ENCODE data around the gene LCN6.

Gene LCN6

DNA sequence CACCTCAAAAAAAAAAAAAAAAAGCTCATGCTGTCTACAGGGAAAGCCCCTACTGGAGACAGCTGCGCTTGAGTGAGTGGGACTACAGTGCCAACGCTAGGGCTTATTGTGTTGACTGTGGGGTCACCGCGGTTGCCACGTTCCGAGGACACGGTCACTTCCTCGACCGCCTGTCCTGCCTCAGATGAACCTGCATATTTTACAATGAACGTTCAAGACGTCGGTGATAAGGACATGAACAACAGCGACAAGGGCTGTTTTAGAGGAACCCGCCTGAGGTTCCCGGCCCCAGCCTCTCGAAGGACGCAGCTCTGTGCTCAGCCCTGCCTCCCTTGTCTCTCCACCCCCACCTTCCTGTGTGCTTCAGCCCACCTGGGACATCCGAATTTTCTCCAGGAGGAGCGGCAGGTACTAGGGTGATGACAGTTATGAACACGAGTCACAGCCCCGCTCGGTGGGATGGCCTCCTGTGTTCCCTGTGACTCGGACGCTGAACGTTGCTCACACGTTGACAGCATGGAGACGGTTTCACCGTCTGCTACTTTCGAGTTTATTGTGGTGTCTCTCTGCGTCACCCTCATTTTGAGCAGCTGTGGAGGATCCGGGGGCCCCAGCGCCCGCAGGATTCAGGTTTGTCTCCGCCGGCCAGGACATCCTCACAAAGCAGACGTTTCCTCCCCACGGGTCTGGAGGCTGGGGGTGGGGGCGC lies 47.2 kb downstream of the LCN6 start:
- DNase-seq (ENCODE audit: low spot score): peak; percentile 79
- TF ChIP-seq, protein P1, sequence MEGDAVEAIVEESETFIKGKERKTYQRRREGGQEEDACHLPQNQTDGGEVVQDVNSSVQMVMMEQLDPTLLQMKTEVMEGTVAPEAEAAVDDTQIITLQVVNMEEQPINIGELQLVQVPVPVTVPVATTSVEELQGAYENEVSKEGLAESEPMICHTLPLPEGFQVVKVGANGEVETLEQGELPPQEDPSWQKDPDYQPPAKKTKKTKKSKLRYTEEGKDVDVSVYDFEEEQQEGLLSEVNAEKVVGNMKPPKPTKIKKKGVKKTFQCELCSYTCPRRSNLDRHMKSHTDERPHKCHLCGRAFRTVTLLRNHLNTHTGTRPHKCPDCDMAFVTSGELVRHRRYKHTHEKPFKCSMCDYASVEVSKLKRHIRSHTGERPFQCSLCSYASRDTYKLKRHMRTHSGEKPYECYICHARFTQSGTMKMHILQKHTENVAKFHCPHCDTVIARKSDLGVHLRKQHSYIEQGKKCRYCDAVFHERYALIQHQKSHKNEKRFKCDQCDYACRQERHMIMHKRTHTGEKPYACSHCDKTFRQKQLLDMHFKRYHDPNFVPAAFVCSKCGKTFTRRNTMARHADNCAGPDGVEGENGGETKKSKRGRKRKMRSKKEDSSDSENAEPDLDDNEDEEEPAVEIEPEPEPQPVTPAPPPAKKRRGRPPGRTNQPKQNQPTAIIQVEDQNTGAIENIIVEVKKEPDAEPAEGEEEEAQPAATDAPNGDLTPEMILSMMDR (IDR thresholded peaks at IDR 0.05; ENCODE audit: extremely low read depth, missing control alignments): no peak

DNA sequence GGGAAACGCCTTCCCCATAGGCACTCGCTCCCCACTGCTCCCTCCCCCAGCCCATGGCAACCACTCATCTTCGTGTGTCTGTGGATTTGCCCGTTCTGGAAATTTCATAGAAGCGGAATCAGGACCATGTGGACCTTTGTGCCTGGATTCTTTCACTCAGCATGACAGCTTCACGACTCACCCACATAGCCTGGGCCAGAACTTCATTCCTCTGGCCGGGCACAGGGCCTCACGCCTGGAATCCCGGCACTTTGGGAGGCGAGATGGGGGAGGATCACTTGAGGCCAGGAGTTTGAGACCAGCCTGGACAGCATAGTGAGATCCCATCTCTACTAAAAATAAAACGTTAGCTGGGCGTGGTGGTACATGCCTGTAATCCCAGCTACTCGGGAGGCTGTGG lies 48.0 kb downstream of the LCN6 start:
- no peak for DNase-seq (ENCODE audit: low spot score)
- TF ChIP-seq, protein P1 (IDR thresholded peaks at IDR 0.05; ENCODE audit: extremely low read depth, missing control alignments): no peak

DNA sequence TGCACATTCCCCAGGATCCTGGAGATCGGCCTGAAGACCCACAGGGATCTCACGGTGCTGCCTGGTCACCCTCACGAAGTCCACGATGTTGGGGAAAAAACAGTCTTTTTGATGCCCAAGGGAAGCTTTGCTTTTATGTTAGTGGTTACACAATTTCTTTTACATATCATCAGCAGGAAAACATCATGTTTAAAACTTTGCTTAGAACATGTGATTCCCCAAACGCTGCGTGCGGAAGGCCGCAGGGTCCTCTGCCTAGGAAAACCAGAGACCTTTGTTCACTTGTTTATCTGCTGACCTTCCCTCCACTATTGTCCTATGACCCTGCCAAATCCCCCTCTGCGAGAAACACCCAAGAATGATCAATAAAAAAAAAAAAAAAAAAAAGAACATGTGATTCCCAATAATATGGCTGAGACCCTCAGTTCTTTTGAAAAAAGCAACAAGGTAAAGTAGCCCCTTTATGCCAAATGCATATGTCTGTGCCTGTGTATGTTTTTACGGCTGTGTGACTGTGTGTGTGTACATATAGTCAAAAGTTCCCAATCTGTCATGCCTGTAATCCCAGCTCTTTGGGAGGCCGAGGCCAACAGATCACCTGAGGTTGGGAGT lies 49.6 kb downstream of the LCN6 start:
- TF ChIP-seq, protein P1 (IDR thresholded peaks at IDR 0.05; ENCODE audit: extremely low read depth, missing control alignments): no peak
- DNase-seq (ENCODE audit: low spot score): no peak

DNA sequence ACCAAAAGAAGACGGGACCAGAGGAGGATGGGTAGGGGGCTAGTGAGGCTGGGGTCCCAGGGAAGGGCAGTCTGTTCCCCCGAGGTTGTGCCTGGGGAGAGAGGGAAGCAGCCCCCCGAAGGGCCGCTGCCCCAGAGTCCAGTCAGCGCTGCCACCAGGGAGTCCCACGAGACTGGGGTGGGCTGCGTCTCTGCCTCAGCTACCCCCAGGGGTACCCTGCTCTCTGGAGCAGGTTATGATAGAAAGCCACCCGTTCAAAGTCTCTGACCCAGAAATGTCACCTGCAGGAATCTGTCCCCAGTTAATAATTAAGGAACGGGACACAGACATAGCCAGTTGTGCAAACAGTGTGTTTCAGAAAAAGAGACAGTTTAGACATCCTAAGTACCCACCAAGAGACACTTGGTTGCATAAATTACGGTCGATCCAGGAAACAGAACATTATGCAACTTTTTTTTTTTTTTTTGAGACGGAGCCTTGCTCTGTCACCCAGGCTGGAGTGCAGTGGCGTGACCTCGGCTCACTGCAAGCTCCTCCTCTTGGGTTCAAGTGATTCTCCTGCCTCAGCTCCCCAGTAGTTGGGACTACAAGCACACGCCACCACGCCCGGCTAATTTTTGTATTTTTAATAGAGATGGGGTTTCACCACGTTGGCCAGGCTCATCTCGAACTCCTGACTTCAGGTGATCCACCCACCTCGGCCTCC lies 50.4 kb downstream of the LCN6 start:
- no peak for DNase-seq (ENCODE audit: low spot score)
- TF ChIP-seq, protein P1 (IDR thresholded peaks at IDR 0.05; ENCODE audit: extremely low read depth, missing control alignments): no peak

DNA sequence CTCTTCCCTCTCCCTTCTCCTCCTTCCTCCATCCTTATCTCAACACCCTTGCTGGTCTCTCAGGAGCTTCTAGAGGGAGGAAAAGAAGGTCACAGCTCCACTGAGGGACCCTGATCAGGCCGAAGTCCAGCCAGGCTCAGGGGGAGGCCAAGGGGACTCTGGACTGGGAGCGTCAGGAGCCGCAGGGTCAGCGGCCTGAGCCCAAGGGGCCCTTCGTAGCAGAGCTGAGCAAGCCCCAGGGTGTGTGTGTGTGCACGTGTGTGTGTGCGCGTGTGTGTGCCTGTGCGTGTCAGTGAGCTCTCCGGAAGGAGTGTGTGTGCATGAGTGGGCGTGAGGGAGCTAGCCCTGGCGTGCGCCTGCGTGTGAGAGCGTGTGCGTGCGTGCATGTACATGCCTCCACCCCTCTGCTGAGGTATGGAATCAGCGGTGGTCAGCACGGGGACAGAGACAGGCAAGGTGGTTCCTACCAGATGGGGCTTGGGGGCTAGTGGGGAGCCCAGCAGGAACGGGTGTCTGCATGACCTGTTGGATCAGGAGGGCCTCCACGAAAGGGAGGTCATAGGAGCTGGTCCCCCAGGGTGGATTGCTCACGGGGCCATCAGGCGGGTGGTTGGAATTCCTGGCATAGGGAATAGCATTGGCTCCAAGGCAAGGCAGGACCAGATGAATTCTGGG lies 51.0 kb downstream of the LCN6 start:
- TF ChIP-seq, protein P1 (IDR thresholded peaks at IDR 0.05; ENCODE audit: extremely low read depth, missing control alignments): no peak
- no peak for DNase-seq (ENCODE audit: low spot score)

DNA sequence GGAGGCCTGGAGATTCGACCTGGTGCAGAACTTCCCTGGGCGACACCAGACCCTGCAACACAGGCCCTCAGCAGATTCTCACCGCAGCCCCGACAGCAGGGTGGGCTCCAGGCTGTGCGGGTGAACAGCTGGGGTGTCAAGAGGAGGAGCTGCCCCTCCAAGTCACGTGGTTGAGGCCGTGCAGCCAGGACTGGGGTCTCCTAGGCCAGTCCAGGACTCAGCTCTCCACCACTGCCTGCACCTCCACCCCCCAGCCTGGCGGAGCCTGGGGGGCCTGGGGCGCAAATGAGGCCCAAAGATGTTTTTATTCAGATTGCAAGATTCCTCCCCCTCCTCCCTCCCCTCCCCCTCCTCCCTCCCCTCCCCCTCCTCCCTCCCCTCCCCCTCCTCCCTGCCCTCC lies 51.8 kb downstream of the LCN6 start:
- no peak for DNase-seq (ENCODE audit: low spot score)
- TF ChIP-seq, protein P1 (IDR thresholded peaks at IDR 0.05; ENCODE audit: extremely low read depth, missing control alignments): no peak

DNA sequence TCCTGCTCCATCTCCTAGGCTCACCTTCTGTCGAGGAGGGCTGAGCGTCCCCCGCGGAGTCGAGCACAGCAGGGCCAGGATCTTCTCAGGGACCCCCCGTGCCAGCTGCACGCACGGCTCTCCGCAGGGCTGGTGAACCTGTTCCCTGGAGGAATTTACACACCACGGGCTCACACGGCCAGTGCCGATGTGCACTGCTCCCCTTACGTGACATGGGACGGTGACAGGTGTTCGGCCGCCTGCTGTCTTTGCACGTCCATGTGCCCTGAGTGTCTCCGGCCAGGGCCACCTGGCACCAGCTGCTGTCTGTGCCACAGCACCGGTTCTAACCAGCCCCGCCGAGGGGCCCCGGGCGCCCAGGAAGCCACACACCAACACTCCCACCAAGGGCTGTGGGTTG lies 52.4 kb downstream of the LCN6 start:
- DNase-seq (ENCODE audit: low spot score): no peak

More for the DNA sequence above, 52.4 kb downstream of the LCN6 start:
- TF ChIP-seq, protein P1 (IDR thresholded peaks at IDR 0.05; ENCODE audit: extremely low read depth, missing control alignments): no peak

All from GM20000 (cell line).